ENCODE results near the gene ATXN1. TPM values are rescaled to one million over a fixed set of nuclear protein-coding genes. Genes with fewer than 3 reads are reported as not detected.
"Not testable (repeated sequence)": the region's sequence is repeated elsewhere in the genome, so short reads cannot be mapped to it uniquely, and the experiment has no call there.

ATXN1 gene
- polyA plus RNA-seq, 1 donor = 13.6 TPM

DNA sequence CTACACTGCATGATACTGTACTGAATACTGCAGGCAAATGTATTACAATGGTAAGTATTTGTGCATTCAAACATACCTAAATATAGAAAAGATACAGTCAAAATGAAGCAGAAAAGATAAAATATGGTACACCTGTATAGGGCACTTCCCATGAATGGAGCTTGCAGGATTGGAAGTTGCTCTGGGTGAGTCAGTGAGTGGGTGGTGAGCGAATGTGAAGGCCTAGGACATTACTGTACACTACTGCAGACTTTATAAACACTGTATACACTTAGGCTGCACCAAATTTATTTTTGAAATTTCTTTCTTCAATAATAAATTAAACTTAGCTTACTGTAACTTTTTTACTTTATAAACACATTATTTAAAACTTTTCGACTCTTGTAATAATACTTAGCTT lies 213.1 kb downstream of the ATXN1 start:
- Histone ChIP-seq H3K36me3 (ENCODE audit: control insufficient read depth, insufficient read depth, low read length) (peaks cover 18% of the 10 kb centered on the region), H3K27ac (ENCODE audit: low read length) (no peak overlapping the region), H3K4me1 (ENCODE audit: control insufficient read depth, insufficient read depth, low read length) (no peaks in the 10 kb centered on the region), H3K9me3 (ENCODE audit: control insufficient read depth, low read depth, low read length) (no peaks in the 10 kb centered on the region), H3K27me3 (ENCODE audit: control insufficient read depth, insufficient read depth, low read length) (no peaks in the 10 kb centered on the region), H3K4me3 (ENCODE audit: low read length) (no peak overlapping the region)
- no peak for DNase-seq
- WGBS (ENCODE audit: insufficient coverage, low lambda C conversion rate) = 87% methylated on average over 2 of the region's 2 CpGs

DNA sequence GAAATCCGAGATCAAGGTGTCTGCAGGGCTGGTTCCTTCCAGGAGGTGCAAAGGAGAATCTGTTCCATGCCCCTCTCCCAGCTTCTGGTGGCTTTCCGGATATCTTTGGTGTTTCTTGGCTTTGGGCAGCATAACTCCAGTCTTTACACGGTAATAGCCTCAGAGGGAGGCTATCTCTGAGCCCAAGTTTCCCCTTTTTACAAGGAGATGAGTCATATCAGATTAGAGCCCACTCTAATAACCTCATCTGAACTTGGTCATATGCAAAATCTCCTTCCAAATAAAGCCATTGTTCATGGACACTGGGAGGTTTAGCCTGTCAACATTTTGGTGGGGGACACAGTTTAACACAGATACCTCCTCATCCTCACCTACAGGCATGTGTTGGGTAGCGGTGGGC lies 213.7 kb downstream of the ATXN1 start:
- DNase-seq = no peak
- H3K27me3 ChIP-seq (ENCODE audit: control insufficient read depth, insufficient read depth, low read length) = no peaks in the 10 kb centered on the region
- no CpG with 5 or more reads among the region's 4 CpGs for WGBS (ENCODE audit: insufficient coverage, low lambda C conversion rate)
- H3K9me3 ChIP-seq (ENCODE audit: control insufficient read depth, low read depth, low read length) = no peaks in the 10 kb centered on the region
- no peak overlapping the region for H3K27ac ChIP-seq (ENCODE audit: low read length)
- H3K36me3 ChIP-seq (ENCODE audit: control insufficient read depth, insufficient read depth, low read length) = peaks cover 16% of the 10 kb centered on the region
- no peaks in the 10 kb centered on the region for H3K4me1 ChIP-seq (ENCODE audit: control insufficient read depth, insufficient read depth, low read length)
- H3K4me3 ChIP-seq (ENCODE audit: low read length) = no peak overlapping the region

DNA sequence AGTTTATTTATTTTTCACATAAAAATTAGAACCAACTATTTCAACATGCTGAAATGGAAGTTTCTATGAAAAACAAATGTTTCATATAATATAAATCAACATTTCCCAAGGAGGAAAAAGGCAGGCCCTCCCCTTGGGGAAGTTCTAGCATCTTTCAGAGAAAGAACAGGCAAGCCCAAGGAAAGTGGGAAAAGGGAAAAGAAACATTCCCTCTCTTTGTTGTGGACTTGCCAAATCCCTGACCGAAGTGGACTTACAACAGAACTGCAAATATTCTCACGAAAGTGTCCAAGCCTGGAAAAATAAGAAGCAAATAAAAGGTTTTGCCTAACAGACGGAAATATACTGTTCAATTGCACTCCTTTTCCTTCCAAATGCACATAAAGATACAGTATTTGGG lies 214.4 kb downstream of the ATXN1 start:
- 100% methylated on average over 1 of the region's 3 CpGs for WGBS (ENCODE audit: insufficient coverage, low lambda C conversion rate)
- H3K4me1 ChIP-seq (ENCODE audit: control insufficient read depth, insufficient read depth, low read length) = no peaks in the 10 kb centered on the region
- H3K27me3 ChIP-seq (ENCODE audit: control insufficient read depth, insufficient read depth, low read length) = no peaks in the 10 kb centered on the region
- no peak overlapping the region for H3K4me3 ChIP-seq (ENCODE audit: low read length)
- peaks cover 14% of the 10 kb centered on the region for H3K36me3 ChIP-seq (ENCODE audit: control insufficient read depth, insufficient read depth, low read length)
- no peaks in the 10 kb centered on the region for H3K9me3 ChIP-seq (ENCODE audit: control insufficient read depth, low read depth, low read length)
- no peak for DNase-seq
- no peak overlapping the region for H3K27ac ChIP-seq (ENCODE audit: low read length)

DNA sequence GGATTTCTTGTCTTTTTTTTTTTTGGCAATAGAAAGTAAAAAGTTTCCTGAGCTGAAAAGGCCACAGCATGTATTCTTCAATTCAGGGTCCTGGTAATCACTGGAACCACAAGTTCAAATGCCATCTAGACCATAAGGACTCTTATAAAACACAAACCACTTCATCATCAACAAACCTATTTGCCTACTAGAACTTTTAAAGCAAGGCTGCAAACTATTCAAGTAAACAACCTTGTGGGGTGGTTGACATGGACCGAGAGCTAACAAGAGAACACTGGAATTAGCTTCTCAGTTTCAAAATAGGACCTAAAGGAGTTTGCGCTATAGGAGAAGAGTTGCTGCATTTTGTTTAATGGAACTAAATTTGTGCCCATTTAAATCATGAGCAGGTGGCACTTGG lies 215.9 kb downstream of the ATXN1 start:
- DNase-seq = no peak
- H3K4me3 ChIP-seq (ENCODE audit: low read length) = no peak overlapping the region
- H3K36me3 ChIP-seq (ENCODE audit: control insufficient read depth, insufficient read depth, low read length) = peaks cover 11% of the 10 kb centered on the region
- H3K27me3 ChIP-seq (ENCODE audit: control insufficient read depth, insufficient read depth, low read length) = no peaks in the 10 kb centered on the region
- no CpG with 5 or more reads among the region's 2 CpGs for WGBS (ENCODE audit: insufficient coverage, low lambda C conversion rate)
- no peaks in the 10 kb centered on the region for H3K4me1 ChIP-seq (ENCODE audit: control insufficient read depth, insufficient read depth, low read length)
- H3K9me3 ChIP-seq (ENCODE audit: control insufficient read depth, low read depth, low read length) = no peaks in the 10 kb centered on the region
- H3K27ac ChIP-seq (ENCODE audit: low read length) = no peak overlapping the region

DNA sequence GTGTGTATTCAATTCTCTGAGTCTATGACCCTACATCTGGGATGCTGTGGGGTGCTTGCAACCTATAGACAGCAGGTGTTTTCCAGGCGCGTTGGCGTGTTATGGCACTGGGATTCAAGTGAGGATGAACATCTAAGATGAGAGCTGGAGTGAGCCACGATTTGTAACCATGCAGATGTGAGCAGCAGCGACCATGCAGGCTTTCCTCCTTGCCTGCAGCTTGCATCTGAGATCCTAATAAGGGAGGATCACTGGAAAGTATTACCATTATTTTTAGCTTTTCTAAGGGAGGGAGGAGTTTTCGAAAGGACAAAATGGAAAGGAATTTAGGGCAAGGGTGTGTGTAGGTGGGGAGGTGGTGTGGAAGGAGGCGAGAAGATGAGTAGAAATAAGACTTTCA lies 216.7 kb downstream of the ATXN1 start:
- no peaks in the 10 kb centered on the region for H3K27me3 ChIP-seq (ENCODE audit: control insufficient read depth, insufficient read depth, low read length)
- H3K27ac ChIP-seq (ENCODE audit: low read length) = no peak overlapping the region
- no CpG with 5 or more reads among the region's 7 CpGs for WGBS (ENCODE audit: insufficient coverage, low lambda C conversion rate)
- DNase-seq = no peak
- no peak overlapping the region for H3K4me3 ChIP-seq (ENCODE audit: low read length)
- no peaks in the 10 kb centered on the region for H3K4me1 ChIP-seq (ENCODE audit: control insufficient read depth, insufficient read depth, low read length)
- H3K36me3 ChIP-seq (ENCODE audit: control insufficient read depth, insufficient read depth, low read length) = peaks cover 14% of the 10 kb centered on the region
- no peaks in the 10 kb centered on the region for H3K9me3 ChIP-seq (ENCODE audit: control insufficient read depth, low read depth, low read length)

DNA sequence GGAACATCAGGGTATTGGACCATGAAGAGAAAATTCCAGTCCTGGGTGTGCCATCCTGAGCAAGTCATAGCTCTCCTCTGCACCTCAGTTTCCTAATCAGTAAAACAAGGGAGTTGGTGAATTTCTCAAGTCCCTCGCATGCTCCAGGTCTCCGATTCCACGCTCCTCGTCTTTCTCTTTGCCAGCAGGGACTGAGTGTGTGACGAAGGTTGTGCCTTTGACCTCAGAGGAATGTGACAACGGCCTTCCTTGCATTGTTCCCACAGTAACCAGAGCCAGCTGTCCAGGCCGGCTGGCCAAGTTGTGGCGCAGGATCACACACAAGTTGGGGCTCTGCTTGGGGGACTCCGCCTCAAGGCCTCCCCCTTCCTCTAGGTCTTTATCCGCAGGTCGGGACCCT lies 217.3 kb downstream of the ATXN1 start:
- peaks cover 15% of the 10 kb centered on the region for H3K36me3 ChIP-seq (ENCODE audit: control insufficient read depth, insufficient read depth, low read length)
- H3K4me3 ChIP-seq (ENCODE audit: low read length) = no peak overlapping the region
- H3K9me3 ChIP-seq (ENCODE audit: control insufficient read depth, low read depth, low read length) = no peaks in the 10 kb centered on the region
- WGBS (ENCODE audit: insufficient coverage, low lambda C conversion rate) = no CpG with 5 or more reads among the region's 11 CpGs
- no peak for DNase-seq
- no peaks in the 10 kb centered on the region for H3K4me1 ChIP-seq (ENCODE audit: control insufficient read depth, insufficient read depth, low read length)
- no peak overlapping the region for H3K27ac ChIP-seq (ENCODE audit: low read length)
- no peaks in the 10 kb centered on the region for H3K27me3 ChIP-seq (ENCODE audit: control insufficient read depth, insufficient read depth, low read length)

DNA sequence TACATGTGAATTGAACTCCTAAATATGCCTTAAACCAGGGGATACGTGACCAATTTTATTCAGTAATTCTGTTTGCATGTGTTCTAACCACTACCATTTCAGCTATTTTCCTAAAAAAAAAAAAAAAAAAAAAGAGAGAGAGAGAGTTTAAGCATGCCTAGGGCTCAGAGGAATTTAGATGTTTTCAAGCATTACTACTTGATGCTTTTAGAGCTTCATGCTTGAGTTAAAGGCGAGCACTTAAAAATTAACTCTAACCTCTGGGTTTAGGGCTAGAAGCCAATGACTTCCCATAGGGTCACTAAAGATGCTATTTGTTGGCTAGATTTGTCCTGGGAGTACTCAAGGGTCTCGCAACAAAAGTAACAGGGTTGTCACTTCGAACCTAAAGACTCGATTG lies 217.7 kb downstream of the ATXN1 start:
- H3K27me3 ChIP-seq (ENCODE audit: control insufficient read depth, insufficient read depth, low read length) = no peaks in the 10 kb centered on the region
- H3K36me3 ChIP-seq (ENCODE audit: control insufficient read depth, insufficient read depth, low read length) = peaks cover 15% of the 10 kb centered on the region
- no peaks in the 10 kb centered on the region for H3K9me3 ChIP-seq (ENCODE audit: control insufficient read depth, low read depth, low read length)
- WGBS (ENCODE audit: insufficient coverage, low lambda C conversion rate) = 100% methylated on average over 1 of the region's 5 CpGs
- no peak overlapping the region for H3K4me3 ChIP-seq (ENCODE audit: low read length)
- H3K4me1 ChIP-seq (ENCODE audit: control insufficient read depth, insufficient read depth, low read length) = no peaks in the 10 kb centered on the region
- no peak overlapping the region for H3K27ac ChIP-seq (ENCODE audit: low read length)
- DNase-seq = no peak

DNA sequence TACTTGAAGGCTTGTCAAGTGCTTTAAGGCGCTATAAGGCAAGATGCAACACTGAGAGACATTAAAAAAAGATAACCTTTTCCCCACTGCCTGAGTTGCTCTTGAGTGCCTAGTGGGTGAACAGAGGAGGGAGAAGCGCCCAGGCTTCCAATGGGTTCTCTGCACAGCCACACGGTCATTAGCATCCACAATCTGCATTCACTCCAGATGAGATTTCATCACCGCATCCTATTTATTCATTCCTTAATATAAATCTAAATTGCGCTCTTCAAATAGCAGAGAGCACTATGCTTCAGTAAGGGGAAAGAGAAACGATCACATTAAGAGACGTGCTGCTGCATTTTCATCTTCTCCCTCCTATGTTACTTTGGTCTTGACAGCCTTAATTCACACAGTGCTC lies 219.2 kb downstream of the ATXN1 start:
- no peak for DNase-seq
- WGBS (ENCODE audit: insufficient coverage, low lambda C conversion rate) = 86% methylated on average over 1 of the region's 7 CpGs
- Histone ChIP-seq H3K4me3 (ENCODE audit: low read length) (no peak overlapping the region), H3K9me3 (ENCODE audit: control insufficient read depth, low read depth, low read length) (no peaks in the 10 kb centered on the region), H3K27ac (ENCODE audit: low read length) (no peak overlapping the region), H3K36me3 (ENCODE audit: control insufficient read depth, insufficient read depth, low read length) (peaks cover 7% of the 10 kb centered on the region), H3K4me1 (ENCODE audit: control insufficient read depth, insufficient read depth, low read length) (no peaks in the 10 kb centered on the region), H3K27me3 (ENCODE audit: control insufficient read depth, insufficient read depth, low read length) (no peaks in the 10 kb centered on the region)

DNA sequence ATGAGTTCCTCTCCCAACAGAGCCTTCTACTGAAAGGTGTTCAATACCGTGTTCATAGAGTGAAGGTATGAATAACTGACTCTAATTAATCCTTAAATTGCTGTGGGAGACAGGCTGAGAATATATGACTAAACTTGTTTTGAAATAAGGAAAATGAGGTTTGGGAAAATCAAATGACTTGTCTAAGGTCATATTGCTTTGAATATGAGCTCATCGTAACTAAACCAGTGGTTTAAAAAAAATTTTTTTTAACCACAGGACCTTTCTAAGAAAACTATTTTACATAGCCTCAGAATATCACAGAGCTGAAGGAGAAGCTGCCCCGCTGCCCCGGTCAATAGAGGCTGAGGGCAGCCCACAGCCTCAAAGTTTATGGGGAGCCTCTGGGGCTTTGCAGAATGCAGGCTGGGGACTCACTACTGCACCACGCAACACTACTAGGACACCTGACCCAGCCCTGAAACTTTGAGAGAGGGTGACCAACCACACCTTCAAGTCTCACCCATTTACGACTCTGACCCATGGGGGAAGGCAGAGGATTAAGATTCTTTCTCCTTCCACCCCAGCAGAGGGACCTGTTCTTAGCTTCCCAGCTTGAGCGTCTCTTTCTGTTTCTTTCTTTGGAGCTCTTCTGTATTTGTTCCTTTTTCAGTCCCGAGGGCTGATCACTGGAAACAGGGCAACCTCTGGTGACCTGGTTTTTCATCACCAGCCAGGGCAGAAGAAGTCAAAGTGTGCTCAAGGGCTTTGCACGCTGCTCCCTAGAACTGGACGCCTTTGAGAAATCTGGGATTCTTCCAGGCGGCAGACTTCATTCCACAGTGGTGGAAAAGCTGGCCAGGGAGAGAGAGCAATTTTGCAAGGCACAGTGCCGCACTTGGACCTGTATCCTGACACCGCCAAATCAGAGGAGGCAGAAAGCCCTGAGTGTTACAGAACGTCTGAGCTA lies 220.2 kb downstream of the ATXN1 start:
- Histone ChIP-seq H3K27me3 (ENCODE audit: control insufficient read depth, insufficient read depth, low read length) (no peaks in the 10 kb centered on the region), H3K27ac (ENCODE audit: low read length) (no peak overlapping the region), H3K9me3 (ENCODE audit: control insufficient read depth, low read depth, low read length) (no peaks in the 10 kb centered on the region), H3K4me1 (ENCODE audit: control insufficient read depth, insufficient read depth, low read length) (no peaks in the 10 kb centered on the region), H3K4me3 (ENCODE audit: low read length) (no peak overlapping the region), H3K36me3 (ENCODE audit: control insufficient read depth, insufficient read depth, low read length) (peaks cover 5% of the 10 kb centered on the region)
- no peak for DNase-seq
- WGBS (ENCODE audit: insufficient coverage, low lambda C conversion rate) = 92% methylated on average over 2 of the region's 14 CpGs

DNA sequence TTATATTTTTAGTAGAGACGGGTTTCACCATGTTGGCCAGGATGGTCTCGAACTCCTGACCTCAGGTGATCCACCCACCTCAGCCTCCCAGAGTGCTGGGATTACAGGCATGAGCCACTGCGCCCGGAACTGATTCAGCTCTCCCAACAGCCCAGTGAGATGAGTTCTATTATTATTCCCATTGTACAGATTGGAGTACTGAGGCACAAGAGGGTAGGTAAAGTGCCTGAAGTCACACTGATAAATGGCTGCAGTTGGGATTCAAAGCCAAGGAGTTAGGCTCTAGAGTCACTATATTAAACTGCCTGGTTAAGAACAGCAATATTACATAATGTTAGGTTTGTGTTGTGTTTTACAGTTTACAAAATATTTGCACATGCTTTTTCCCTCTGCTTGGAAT lies 220.9 kb downstream of the ATXN1 start:
- H3K27ac ChIP-seq (ENCODE audit: low read length); H3K9me3 ChIP-seq (ENCODE audit: control insufficient read depth, low read depth, low read length); H3K36me3 ChIP-seq (ENCODE audit: control insufficient read depth, insufficient read depth, low read length); DNase-seq; H3K4me1 ChIP-seq (ENCODE audit: control insufficient read depth, insufficient read depth, low read length); H3K4me3 ChIP-seq (ENCODE audit: low read length); H3K27me3 ChIP-seq (ENCODE audit: control insufficient read depth, insufficient read depth, low read length): not testable (repeated sequence)
- WGBS (ENCODE audit: insufficient coverage, low lambda C conversion rate) = no CpG with 5 or more reads among the region's 4 CpGs

Measured in large intestine (tissue), 3 donors.